GM19468 (cell line): Measurements from ENCODE around the gene TEX2.
"Not testable (repeated sequence)": the region's sequence is repeated elsewhere in the genome, so short reads cannot be mapped to it uniquely, and the experiment has no call there.

Source experiments
- ATAC-seq: cut with Tn5 transposase; IDR thresholded peaks from one replicate; pipeline ENCODE4 v1.9.1; 2021; ENCODE audit warnings: mild to moderate bottlenecking, moderate library complexity, moderate number of reproducible peaks; ENCODE audit not compliant: unreplicated experiment; ENCODE audit errors: extremely low read depth

The TEX2 gene

GRCh38 chr17:64240741-64241347, 22.2 kb downstream of the TEX2 start:
- ATAC-seq = no peak

DNA sequence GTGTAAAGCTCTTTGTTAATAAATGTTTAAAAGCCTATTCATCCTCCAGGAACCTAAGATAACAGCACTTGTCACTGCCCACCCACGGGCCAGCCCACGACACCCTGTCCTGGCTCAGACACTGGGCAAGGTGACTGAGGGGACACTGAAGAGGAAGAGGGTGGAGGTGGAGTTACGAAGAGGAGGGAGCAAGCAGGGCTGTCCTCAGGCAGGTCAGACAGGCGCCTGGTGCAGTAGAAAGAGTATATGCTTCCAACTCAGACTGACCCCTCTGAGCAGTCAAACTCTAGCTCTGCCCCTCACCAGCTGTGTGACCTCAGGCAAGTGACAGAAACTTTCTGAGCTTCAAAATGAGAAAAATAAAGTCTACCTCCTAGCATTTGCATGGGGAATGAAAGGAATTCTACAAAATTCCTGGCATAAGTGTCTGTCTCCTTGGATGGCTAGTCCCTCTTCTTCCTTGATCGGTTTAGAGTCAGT, 22.8 kb downstream of the TEX2 start:
- ATAC-seq = no peak

DNA sequence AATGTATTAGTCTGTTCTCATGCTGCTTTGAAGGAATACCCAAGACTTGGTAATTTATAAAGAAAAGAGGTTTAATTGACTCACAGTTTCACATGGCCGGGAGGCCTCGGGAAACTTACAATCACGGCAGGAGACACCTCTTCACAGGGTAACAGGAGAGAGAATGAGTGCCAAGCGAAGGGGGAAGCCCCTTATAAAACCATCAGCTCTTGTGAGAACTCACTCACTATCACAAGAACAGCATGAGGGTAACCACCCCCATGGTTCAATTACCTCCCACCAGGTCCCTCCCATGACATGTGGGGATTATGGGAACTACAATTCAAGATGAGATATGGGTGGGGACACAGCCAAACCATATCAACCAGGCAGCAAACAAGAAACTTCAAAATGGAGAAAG, 24.6 kb downstream of the TEX2 start:
- not testable (repeated sequence) for ATAC-seq

GRCh38 chr17:64236827-64237403, 26.1 kb downstream of the TEX2 start:
- no peak for ATAC-seq

DNA sequence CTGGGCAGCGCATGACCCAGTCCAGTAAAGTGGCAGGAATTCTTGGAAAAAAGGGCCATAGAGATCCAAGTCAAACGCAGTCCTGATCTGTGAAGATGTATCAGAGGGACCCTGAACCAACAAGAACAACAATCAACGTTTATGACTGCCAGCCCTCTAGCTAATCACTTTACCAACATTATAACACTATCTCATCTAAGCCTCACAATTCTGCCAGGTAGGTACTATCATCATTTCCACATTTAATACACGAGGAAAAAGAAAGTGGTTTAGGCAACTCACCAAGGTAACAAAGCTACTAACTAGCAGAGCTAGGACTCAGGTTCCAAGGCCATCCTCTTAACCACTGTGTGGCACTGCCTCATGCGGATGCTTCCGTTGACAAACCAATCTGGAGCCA, 28.1 kb downstream of the TEX2 start:
- no peak for ATAC-seq

DNA sequence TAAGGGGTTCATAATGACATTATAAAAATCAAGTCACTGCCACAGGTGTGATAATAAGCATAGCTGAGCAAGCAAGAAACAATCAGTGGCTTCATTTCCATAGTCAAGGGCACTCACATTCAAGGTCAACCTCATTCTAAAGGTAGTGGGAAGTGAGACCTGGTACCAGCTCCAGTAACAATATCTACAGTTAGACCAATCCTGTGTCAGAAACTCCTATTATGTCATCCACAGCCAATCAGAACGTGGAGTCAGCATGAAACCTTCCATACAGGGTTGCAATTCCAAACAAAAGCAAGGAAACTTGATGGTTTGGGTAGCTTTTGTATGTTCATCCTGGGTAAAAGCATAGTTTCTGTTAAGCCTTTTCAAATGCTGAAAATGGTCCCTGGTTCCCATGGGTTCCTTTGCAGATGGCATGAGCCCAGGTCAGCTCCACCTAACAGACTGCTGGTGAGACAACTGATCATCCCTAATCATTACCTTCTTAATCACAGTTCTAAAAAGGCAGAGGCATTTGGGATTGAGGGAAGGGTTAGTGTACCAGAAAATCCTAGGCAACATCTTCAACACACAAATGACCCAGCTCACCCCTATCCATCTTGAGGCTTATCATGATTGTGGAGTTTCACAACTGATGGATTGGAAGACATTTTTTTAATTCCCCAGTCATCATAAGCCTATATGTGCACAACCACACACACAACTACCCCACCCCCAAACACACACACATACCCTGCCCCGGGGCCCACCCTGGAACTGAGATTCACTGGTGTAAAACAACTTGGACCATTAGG, 30.4 kb downstream of the TEX2 start:
- no peak for ATAC-seq

- ATAC-seq = no peak
Measured at GRCh38 chr17:64231567-64232141, 31.4 kb downstream of the TEX2 start.

GRCh38 chr17:64230791-64231408, 32.2 kb downstream of the TEX2 start:
- ATAC-seq = no peak

- no peak for ATAC-seq
Measured at GRCh38 chr17:64229815-64230728, 33.0 kb downstream of the TEX2 start.

- ATAC-seq = no peak
Measured at GRCh38 chr17:64226132-64226531, 36.9 kb downstream of the TEX2 start.

DNA sequence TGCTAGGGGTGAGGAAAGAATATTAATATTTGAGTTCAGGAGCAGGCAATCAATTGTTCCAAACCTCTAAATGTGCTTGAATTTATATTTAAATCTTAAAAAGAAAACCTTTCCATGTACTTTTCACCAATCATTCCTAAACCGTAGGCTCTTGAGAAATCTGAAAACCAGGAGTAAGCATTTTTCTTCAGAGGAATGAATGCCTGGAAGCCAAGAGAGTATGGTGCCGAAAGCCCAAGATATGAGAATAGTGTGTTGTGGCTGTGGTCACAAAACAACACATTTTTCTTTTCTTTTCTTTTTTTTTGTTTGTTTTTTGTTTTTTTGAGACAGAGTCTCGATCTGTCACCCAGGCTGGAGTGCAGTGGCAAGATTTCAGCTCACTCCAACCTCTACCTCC, 37.6 kb downstream of the TEX2 start:
- no peak for ATAC-seq

DNA sequence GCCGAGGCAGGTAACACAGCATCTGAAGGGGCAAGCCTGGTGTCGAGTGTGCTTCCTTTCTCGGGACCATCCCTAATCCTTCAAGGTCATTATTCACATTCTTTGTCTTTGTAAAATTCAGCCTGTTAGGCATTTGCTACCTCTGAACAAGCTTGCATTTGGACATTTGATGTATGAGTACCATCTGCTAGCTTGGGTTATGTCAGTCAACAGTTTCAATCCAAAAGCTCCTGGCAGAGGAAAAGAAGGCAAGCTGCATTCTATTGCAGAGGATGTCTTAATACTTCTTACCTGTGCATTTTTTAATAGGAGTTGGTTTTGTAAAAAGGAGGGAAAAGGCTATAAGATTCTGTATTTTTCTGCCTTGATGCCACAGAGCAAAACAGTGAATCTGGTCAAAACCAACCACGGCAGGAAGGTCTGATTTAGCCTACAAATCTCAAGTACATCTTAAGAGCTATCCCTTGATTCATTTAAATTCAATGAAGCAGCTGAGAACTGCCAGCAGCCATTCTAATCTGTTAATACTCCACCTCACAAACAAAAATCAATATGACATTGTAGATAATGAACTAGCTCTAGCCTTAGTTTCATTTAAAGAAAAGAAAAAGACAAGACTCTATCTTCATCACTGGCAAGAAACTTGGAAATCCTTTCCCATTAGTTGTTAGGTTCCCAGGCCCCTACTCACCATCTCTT, 39.0 kb downstream of the TEX2 start:
- no peak for ATAC-seq

GRCh38 chr17:64223283-64223682, 39.8 kb downstream of the TEX2 start:
- ATAC-seq = no peak

GRCh38 chr17:64221679-64222078, 41.4 kb downstream of the TEX2 start:
- no peak for ATAC-seq

DNA sequence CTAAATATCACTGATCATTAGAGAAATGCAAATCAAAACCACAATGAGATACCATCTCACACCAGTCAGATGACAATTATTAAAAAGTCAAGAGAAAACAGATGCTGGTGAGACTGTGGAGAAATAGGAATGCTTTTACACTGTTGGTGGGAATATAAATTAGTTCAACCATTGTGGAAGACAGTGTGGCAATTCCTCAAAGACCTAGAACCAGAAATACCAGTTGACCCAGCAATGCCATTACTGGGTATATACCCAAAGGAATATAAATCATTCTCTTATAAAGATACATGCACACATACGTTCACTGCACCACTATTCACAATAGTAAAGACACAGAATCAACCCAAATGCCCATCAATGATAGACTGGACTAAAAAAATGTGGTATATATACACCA, 42.5 kb downstream of the TEX2 start:
- not testable (repeated sequence) for ATAC-seq

GRCh38 chr17:64219571-64219970, 43.5 kb downstream of the TEX2 start:
- ATAC-seq = no peak

DNA sequence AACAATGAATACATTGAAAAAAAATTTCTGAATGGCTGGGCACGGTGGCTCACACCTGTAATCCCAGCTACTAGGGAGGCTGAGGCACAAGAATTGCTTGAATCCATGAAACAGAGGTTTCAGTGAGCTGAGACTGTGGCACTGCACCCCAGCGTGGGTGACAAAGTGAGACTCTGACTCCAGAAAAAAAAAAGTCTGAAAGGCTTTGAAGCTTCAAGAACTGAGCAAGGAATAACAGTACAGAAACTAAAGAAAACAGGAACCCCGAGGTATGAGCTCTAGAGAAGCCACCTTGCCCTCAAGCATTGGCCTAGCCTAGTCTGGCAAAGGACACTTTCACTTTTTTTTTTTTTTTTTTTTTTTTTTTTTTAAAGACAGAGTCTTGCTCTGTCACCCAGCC, 45.0 kb downstream of the TEX2 start:
- no peak for ATAC-seq

GRCh38 chr17:64217249-64217691, 45.8 kb downstream of the TEX2 start:
- ATAC-seq = no peak
